ENCODE data around the gene OFD1. TPM values are rescaled to one million over a fixed set of nuclear protein-coding genes. Genes with fewer than 3 reads are reported as not detected.

The OFD1 gene
- total RNA-seq, 2 donors from 2014 or later: 27.5 to 36.6 TPM

- Histone ChIP-seq H3K27ac (no peak overlapping the region), H3K9me3 (no peaks in the 10 kb centered on the region)
These were observed 15.7 kb downstream of the OFD1 start for GRCh38 chrX:13750204-13750603.

GRCh38 chrX:13750812-13751211 is 16.3 kb downstream of the OFD1 start:
- ATAC-seq (no peak), DNase-seq (no peak)
- Histone ChIP-seq H3K27me3 (no peaks in the 10 kb centered on the region), H3K4me1 (no peaks in the 10 kb centered on the region), H3K27ac (no peak overlapping the region), H3K36me3 (replicated peaks in 1 of 2; ENCODE audit: insufficient read depth in 1 of 2, low read depth in 2 of 2) (no peaks in the 10 kb centered on the region), H3K9me3 (no peaks in the 10 kb centered on the region), H3K4me3 (no peak overlapping the region)
- intact Hi-C loops (cut with DNase I): no loop called here
- TF ChIP-seq POLR2A (IDR thresholded peaks at IDR 0.05) (no peak), CTCF (IDR thresholded peaks at IDR 0.05) (no peak)

More at GRCh38 chrX:13750204-13750603, 15.7 kb downstream of the OFD1 start:
- Histone ChIP-seq H3K4me3 (no peak overlapping the region), H3K36me3 (replicated peaks in 1 of 2; ENCODE audit: insufficient read depth in 1 of 2, low read depth in 2 of 2) (no peaks in the 10 kb centered on the region), H3K27me3 (no peaks in the 10 kb centered on the region), H3K4me1 (no peaks in the 10 kb centered on the region)
- peak; percentile 33 to 69 (median 58) for TF ChIP-seq CTCF (IDR thresholded peaks at IDR 0.05)
- no peak for TF ChIP-seq POLR2A (IDR thresholded peaks at IDR 0.05)
- ATAC-seq: no peak
- peak in 2 of 4 donors; percentile 24 to 36 for DNase-seq
- intact Hi-C loops (cut with DNase I): no loop called here

GRCh38 chrX:13752141-13752540 is 17.6 kb downstream of the OFD1 start:
- Histone ChIP-seq H3K27ac (peak overlapping the region in 1 of 4 donors; percentile 8), H3K27me3 (no peaks in the 10 kb centered on the region), H3K9me3 (no peaks in the 10 kb centered on the region), H3K4me3 (no peak overlapping the region), H3K36me3 (replicated peaks in 1 of 2; ENCODE audit: insufficient read depth in 1 of 2, low read depth in 2 of 2) (no peaks in the 10 kb centered on the region), H3K4me1 (no peaks in the 10 kb centered on the region)
- TF ChIP-seq CTCF (IDR thresholded peaks at IDR 0.05): no peak
- no peak for TF ChIP-seq POLR2A (IDR thresholded peaks at IDR 0.05)
- DNase-seq (no peak), ATAC-seq (no peak)
- 42 to 49% methylated on average over 3 of the region's 3 CpGs for WGBS, 2 donors
- intact Hi-C loops (cut with DNase I): no loop called here

- intact Hi-C loops (cut with DNase I): no loop called here
- Histone ChIP-seq H3K27ac (peak overlapping the region in 1 of 4 donors; percentile 26), H3K4me1 (no peaks in the 10 kb centered on the region), H3K27me3 (no peaks in the 10 kb centered on the region), H3K36me3 (replicated peaks in 1 of 2; ENCODE audit: insufficient read depth in 1 of 2, low read depth in 2 of 2) (no peaks in the 10 kb centered on the region), H3K4me3 (no peak overlapping the region), H3K9me3 (no peaks in the 10 kb centered on the region)
- ATAC-seq: no peak
- DNase-seq: no peak
- TF ChIP-seq POLR2A (IDR thresholded peaks at IDR 0.05) (no peak), CTCF (IDR thresholded peaks at IDR 0.05) (no peak)
- WGBS, 2 donors: 33 to 41% methylated on average over 2 to 3 of the region's 3 CpGs
These were observed 18.1 kb downstream of the OFD1 start for GRCh38 chrX:13752646-13753045.

- Histone ChIP-seq H3K4me1 (no peaks in the 10 kb centered on the region), H3K27ac (no peak overlapping the region), H3K36me3 (replicated peaks in 1 of 2; ENCODE audit: insufficient read depth in 1 of 2, low read depth in 2 of 2) (no peaks in the 10 kb centered on the region), H3K27me3 (no peaks in the 10 kb centered on the region), H3K9me3 (no peaks in the 10 kb centered on the region), H3K4me3 (no peak overlapping the region)
- DNase-seq (no peak), ATAC-seq (no peak)
- 67 to 77% methylated on average over 1 of the region's 1 CpG for WGBS, 2 donors
- no peak for TF ChIP-seq POLR2A (IDR thresholded peaks at IDR 0.05)
- no peak for TF ChIP-seq CTCF (IDR thresholded peaks at IDR 0.05)
- intact Hi-C loops (cut with DNase I): no loop called here
These were observed 20.2 kb downstream of the OFD1 start for GRCh38 chrX:13754765-13755164.

Data from body of pancreas (tissue), 4 donors.